WTC11 (cell line): ENCODE measurements around the gene TPT1. TPM values are rescaled to one million over a fixed set of nuclear protein-coding genes. Genes with fewer than 3 reads are reported as not detected.

Experiments used
- ATAC-seq: fragments of 200-7000 bp; cut with Tn5 transposase; 2 replicates; pipeline ENCODE4 v1.10.0; 2021; ENCODE audit warnings: mild to moderate bottlenecking, moderate library complexity
- CTCF ChIA-PET: fragments of 300-600 bp; sonication (Branson Sonifier 250); formaldehyde crosslinking; loops from one replicate; lab custom pipeline; 2021; ENCODE audit warnings: antibody characterized with exemption; lab: Charles Lee
- POLR2A ChIA-PET: fragments of 350-600 bp; sonication (Branson Sonifier 250); formaldehyde crosslinking; loops from one replicate; lab custom pipeline; 2021; ENCODE audit warnings: antibody characterized with exemption; lab: Charles Lee
- DNase-seq: peaks from one replicate; pipeline ENCODE4 v3.0.0; 2021; ENCODE audit warnings: low spot score
- H3K27ac Mint-ChIP-seq: 2 replicates; pipeline ENCODE4 v1.8.0; 2021; ENCODE audit warnings: mixed read lengths
- H3K27me3 Mint-ChIP-seq: 2 replicates; pipeline ENCODE4 v1.8.0; 2021; ENCODE audit warnings: low read depth, mild to moderate bottlenecking, moderate library complexity, mixed read lengths
- H3K36me3 Mint-ChIP-seq: 2 replicates; pipeline ENCODE4 v1.8.0; 2021; ENCODE audit warnings: mixed read lengths
- H3K4me1 Mint-ChIP-seq: 2 replicates; pipeline ENCODE4 v1.8.0; 2022; ENCODE audit warnings: mixed read lengths
- H3K4me3 Mint-ChIP-seq: 2 replicates; pipeline ENCODE4 v1.8.0; 2021; ENCODE audit warnings: mild to moderate bottlenecking, moderate library complexity, mixed read lengths
- H3K9me3 Mint-ChIP-seq: 2 replicates; pipeline ENCODE4 v1.8.0; 2021; ENCODE audit warnings: mixed read lengths
- CBFB ChIP-seq: sonication (generic); formaldehyde crosslinking; IDR thresholded peaks from 2 replicates; pipeline ENCODE4 v1.8.1; 2022; ENCODE audit warnings: mild to moderate bottlenecking, low read depth, missing genetic modification reagents
- ETV6 ChIP-seq: sonication (generic); formaldehyde crosslinking; IDR thresholded peaks from 2 replicates; pipeline ENCODE4 v1.8.1; 2022; ENCODE audit warnings: mild to moderate bottlenecking, missing genetic modification reagents
- FOXJ3 ChIP-seq: sonication (generic); formaldehyde crosslinking; IDR thresholded peaks from 2 replicates; pipeline ENCODE4 v1.9.0; 2021; ENCODE audit warnings: missing genetic modification reagents, mild to moderate bottlenecking, borderline replicate concordance
- GABPB1 ChIP-seq: sonication (generic); formaldehyde crosslinking; IDR thresholded peaks from 2 replicates; pipeline ENCODE4 v1.8.1; 2023; ENCODE audit warnings: mild to moderate bottlenecking, missing genetic modification reagents
- NFE2L1 ChIP-seq: sonication (generic); formaldehyde crosslinking; IDR thresholded peaks from 2 replicates; pipeline ENCODE4 v1.8.1; 2023; ENCODE audit warnings: missing genetic modification reagents
- NR3C1 ChIP-seq: sonication (generic); formaldehyde crosslinking; conservative IDR thresholded peaks from 2 replicates; pipeline ENCODE4 v1.8.1; 2023; ENCODE audit warnings: low read depth, mild to moderate bottlenecking, missing genetic modification reagents
- ZNF138 ChIP-seq: sonication (generic); formaldehyde crosslinking; conservative IDR thresholded peaks from 2 replicates; pipeline ENCODE4 v1.8.1; 2022; ENCODE audit warnings: mild to moderate bottlenecking, moderate library complexity, missing genetic modification reagents
- ZNF317 ChIP-seq: sonication (generic); formaldehyde crosslinking; IDR thresholded peaks from 2 replicates; pipeline ENCODE4 v1.8.1; 2023; ENCODE audit warnings: low read depth, mild to moderate bottlenecking, moderate library complexity, missing genetic modification reagents, borderline replicate concordance
- ZNF423 ChIP-seq: fragments of 250-450 bp; sonication (Bioruptor Pico); IDR thresholded peaks from 2 replicates; pipeline ENCODE4 v2.1.2; 2022; ENCODE audit warnings: mild to moderate bottlenecking, moderate library complexity
- total RNA-seq: library from RNA; stranded (reverse); gene quantifications from 3 replicates; pipeline ENCODE4 v1.2.3, GENCODE V29; 2021
- TF ChIP-seq, protein P1 (sequence below): sonication (generic); formaldehyde crosslinking; IDR thresholded peaks from 2 replicates; pipeline ENCODE4 v1.8.1; 2023; ENCODE audit warnings: mild to moderate bottlenecking, moderate library complexity, missing genetic modification reagents
- TF ChIP-seq, protein P2 (sequence below): sonication (generic); formaldehyde crosslinking; IDR thresholded peaks from 2 replicates; pipeline ENCODE4 v1.8.1; 2023; ENCODE audit warnings: mild to moderate bottlenecking, missing genetic modification reagents, moderate library complexity
- TF ChIP-seq, protein P3 (sequence below): sonication (generic); formaldehyde crosslinking; conservative IDR thresholded peaks from 2 replicates; pipeline ENCODE4 v1.8.1; 2023; ENCODE audit warnings: mild to moderate bottlenecking, low read depth, missing genetic modification reagents, moderate library complexity
- TF ChIP-seq, protein P4 (sequence below): sonication (generic); formaldehyde crosslinking; IDR thresholded peaks from 2 replicates; pipeline ENCODE4 v1.8.1; 2023; ENCODE audit warnings: mild to moderate bottlenecking, missing genetic modification reagents
- TF ChIP-seq, protein P5 (sequence below): sonication (generic); formaldehyde crosslinking; IDR thresholded peaks from 2 replicates; pipeline ENCODE4 v1.8.1; 2023; ENCODE audit warnings: mild to moderate bottlenecking, missing genetic modification reagents, moderate library complexity
- TF ChIP-seq, protein P6 (sequence below): sonication (generic); formaldehyde crosslinking; IDR thresholded peaks from 2 replicates; pipeline ENCODE4 v1.8.1; 2022; ENCODE audit warnings: missing genetic modification reagents, borderline replicate concordance

The TPT1 gene
- total RNA-seq, 1 experiment from 2014 or later, result 1,861 TPM

DNA sequence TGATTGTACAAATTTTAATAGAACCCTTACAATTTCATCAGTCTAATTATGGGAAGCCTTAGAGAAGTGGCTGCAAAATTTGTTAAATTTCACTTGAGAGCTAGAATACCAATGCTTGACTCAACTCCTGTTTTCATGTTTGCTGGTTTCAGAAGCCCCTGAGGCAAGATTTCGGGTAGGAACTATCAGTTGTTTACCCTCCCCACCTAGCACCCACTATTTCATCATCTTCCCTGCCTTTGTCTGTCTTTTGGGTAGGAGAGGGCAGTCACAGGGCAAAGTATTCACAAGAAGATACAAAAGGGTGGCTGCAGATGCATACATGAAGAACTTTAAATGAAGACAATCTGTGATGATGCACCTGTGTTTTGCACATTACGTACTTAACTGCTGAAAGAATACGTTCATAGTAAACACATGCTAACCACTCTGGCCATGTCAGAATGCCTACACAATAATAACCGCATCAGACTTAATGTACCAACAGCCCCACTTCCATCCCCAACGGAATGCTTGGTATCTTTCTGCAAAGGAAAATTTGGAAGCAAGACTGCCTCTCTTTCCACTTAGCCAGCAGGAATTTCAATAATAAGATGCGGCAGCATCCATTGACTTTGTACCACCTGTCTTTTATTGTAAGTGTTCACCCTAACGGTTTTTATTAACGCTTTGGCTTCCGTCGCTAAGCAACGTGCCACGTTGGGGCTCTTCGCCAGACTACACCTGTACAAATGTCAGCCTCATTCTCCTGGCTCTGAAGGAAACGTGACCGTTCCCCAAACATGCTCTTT is 30.4 kb downstream of the TPT1 start:
- Mint-ChIP-seq H3K4me3 (peak overlapping the region; percentile 86), H3K36me3 (no peaks in the 10 kb centered on the region), H3K27me3 (no peaks in the 10 kb centered on the region), H3K4me1 (peaks cover 26% of the 10 kb centered on the region), H3K27ac (peak overlapping the region; percentile 73; the same call in 1 of the 2 replicates), H3K9me3 (no peaks in the 10 kb centered on the region)
- POLR2A ChIA-PET, result no interaction called here
- DNase-seq (no peak), ATAC-seq (no peak)
- TF ChIP-seq, protein P1, sequence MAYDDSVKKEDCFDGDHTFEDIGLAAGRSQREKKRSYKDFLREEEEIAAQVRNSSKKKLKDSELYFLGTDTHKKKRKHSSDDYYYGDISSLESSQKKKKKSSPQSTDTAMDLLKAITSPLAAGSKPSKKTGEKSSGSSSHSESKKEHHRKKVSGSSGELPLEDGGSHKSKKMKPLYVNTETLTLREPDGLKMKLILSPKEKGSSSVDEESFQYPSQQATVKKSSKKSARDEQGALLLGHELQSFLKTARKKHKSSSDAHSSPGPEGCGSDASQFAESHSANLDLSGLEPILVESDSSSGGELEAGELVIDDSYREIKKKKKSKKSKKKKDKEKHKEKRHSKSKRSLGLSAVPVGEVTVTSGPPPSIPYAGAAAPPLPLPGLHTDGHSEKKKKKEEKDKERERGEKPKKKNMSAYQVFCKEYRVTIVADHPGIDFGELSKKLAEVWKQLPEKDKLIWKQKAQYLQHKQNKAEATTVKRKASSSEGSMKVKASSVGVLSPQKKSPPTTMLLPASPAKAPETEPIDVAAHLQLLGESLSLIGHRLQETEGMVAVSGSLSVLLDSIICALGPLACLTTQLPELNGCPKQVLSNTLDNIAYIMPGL, result peak; percentile 8; the same call in 1 of the 2 replicates
- TF ChIP-seq, protein P2, sequence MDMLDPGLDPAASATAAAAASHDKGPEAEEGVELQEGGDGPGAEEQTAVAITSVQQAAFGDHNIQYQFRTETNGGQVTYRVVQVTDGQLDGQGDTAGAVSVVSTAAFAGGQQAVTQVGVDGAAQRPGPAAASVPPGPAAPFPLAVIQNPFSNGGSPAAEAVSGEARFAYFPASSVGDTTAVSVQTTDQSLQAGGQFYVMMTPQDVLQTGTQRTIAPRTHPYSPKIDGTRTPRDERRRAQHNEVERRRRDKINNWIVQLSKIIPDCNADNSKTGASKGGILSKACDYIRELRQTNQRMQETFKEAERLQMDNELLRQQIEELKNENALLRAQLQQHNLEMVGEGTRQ (CRISPR knock-in tag), result 0 out of 2 replicates have a peak, but pooled peaks have one; percentile 6
- TF ChIP-seq, protein P3, sequence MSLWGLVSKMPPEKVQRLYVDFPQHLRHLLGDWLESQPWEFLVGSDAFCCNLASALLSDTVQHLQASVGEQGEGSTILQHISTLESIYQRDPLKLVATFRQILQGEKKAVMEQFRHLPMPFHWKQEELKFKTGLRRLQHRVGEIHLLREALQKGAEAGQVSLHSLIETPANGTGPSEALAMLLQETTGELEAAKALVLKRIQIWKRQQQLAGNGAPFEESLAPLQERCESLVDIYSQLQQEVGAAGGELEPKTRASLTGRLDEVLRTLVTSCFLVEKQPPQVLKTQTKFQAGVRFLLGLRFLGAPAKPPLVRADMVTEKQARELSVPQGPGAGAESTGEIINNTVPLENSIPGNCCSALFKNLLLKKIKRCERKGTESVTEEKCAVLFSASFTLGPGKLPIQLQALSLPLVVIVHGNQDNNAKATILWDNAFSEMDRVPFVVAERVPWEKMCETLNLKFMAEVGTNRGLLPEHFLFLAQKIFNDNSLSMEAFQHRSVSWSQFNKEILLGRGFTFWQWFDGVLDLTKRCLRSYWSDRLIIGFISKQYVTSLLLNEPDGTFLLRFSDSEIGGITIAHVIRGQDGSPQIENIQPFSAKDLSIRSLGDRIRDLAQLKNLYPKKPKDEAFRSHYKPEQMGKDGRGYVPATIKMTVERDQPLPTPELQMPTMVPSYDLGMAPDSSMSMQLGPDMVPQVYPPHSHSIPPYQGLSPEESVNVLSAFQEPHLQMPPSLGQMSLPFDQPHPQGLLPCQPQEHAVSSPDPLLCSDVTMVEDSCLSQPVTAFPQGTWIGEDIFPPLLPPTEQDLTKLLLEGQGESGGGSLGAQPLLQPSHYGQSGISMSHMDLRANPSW, result no peak
- CTCF ChIA-PET, result interaction anchor here (0.6 to 3.9 kb wide), 6 partner anchors 19 to 337 kb away, joined by 3 to 28 read pairs (median 4); partner anchors contain the start of gene TPT1

DNA sequence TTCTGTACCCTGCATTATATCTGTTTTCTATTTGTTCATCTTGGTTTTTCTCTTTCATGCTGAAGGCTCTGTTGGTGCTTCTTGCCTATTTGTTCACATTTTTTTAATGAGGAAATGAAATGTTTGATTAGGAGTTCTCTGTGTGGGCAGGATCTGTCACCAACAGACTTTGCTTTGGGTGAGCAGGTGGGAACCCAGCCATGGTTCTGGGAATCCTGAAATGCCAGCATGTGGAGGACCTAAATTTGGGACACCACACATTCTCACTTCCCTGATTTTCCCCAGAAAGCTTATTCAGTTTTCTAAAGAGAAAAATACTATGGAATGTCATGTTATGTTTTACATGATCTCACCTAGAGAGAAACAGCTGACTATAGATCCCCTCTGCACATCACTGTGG is 34.0 kb downstream of the TPT1 start:
- no peak overlapping the region for H3K4me3 Mint-ChIP-seq
- no peak for TF ChIP-seq CBFB (CRISPR knock-in tag)
- no peak for TF ChIP-seq ZNF317 (CRISPR knock-in tag)
- no peak for TF ChIP-seq NR3C1 (CRISPR knock-in tag)
- TF ChIP-seq, protein P4, sequence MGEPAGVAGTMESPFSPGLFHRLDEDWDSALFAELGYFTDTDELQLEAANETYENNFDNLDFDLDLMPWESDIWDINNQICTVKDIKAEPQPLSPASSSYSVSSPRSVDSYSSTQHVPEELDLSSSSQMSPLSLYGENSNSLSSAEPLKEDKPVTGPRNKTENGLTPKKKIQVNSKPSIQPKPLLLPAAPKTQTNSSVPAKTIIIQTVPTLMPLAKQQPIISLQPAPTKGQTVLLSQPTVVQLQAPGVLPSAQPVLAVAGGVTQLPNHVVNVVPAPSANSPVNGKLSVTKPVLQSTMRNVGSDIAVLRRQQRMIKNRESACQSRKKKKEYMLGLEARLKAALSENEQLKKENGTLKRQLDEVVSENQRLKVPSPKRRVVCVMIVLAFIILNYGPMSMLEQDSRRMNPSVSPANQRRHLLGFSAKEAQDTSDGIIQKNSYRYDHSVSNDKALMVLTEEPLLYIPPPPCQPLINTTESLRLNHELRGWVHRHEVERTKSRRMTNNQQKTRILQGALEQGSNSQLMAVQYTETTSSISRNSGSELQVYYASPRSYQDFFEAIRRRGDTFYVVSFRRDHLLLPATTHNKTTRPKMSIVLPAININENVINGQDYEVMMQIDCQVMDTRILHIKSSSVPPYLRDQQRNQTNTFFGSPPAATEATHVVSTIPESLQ (CRISPR knock-in tag), result no peak
- TF ChIP-seq, protein P5, sequence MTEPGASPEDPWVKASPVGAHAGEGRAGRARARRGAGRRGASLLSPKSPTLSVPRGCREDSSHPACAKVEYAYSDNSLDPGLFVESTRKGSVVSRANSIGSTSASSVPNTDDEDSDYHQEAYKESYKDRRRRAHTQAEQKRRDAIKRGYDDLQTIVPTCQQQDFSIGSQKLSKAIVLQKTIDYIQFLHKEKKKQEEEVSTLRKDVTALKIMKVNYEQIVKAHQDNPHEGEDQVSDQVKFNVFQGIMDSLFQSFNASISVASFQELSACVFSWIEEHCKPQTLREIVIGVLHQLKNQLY, result no peak
- TF ChIP-seq ETV6 (CRISPR knock-in tag), result no peak
- TF ChIP-seq GABPB1, result no peak
- TF ChIP-seq, protein P2 (CRISPR knock-in tag), result no peak
- TF ChIP-seq ZNF423 (CRISPR knock-in tag), result no peak
- TF ChIP-seq, protein P3, result no peak
- no peak for TF ChIP-seq NFE2L1
- TF ChIP-seq, protein P6, sequence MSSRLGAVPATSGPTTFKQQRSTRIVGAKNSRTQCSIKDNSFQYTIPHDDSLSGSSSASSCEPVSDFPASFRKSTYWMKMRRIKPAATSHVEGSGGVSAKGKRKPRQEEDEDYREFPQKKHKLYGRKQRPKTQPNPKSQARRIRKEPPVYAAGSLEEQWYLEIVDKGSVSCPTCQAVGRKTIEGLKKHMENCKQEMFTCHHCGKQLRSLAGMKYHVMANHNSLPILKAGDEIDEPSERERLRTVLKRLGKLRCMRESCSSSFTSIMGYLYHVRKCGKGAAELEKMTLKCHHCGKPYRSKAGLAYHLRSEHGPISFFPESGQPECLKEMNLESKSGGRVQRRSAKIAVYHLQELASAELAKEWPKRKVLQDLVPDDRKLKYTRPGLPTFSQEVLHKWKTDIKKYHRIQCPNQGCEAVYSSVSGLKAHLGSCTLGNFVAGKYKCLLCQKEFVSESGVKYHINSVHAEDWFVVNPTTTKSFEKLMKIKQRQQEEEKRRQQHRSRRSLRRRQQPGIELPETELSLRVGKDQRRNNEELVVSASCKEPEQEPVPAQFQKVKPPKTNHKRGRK, result no peak
- TF ChIP-seq FOXJ3 (CRISPR knock-in tag), result no peak
- no peak for TF ChIP-seq ZNF138 (CRISPR knock-in tag)
- no peaks in the 10 kb centered on the region for H3K27me3 Mint-ChIP-seq
- no peak overlapping the region for H3K27ac Mint-ChIP-seq
- ChIA-PET CTCF (interaction anchor here (3.9 kb wide), 1 partner anchor 260 kb away, joined by 28 read pairs; no protein-coding TSS in a partner anchor), POLR2A (no interaction called here)
- H3K4me1 Mint-ChIP-seq, result peaks cover 40% of the 10 kb centered on the region
- no peak for ATAC-seq
- DNase-seq, result no peak
- no peaks in the 10 kb centered on the region for H3K36me3 Mint-ChIP-seq
- H3K9me3 Mint-ChIP-seq, result no peaks in the 10 kb centered on the region
